HG03439 (cell line): ENCODE measurements around the gene STXBP2.

Experiments
- ATAC-seq: cut with Tn5 transposase; IDR thresholded peaks from one replicate; pipeline ENCODE4 v1.9.1; 2021; ENCODE audit warnings: mild to moderate bottlenecking, moderate library complexity; ENCODE audit not compliant: unreplicated experiment

STXBP2 gene

GRCh38 chr19:7612282-7613274 is 24.3 kb upstream of the STXBP2 start:
- no peak for ATAC-seq

- no peak for ATAC-seq
Observed at GRCh38 chr19:7614859-7615741, 21.8 kb upstream of the STXBP2 start.

GRCh38 chr19:7617172-7617571 is 19.7 kb upstream of the STXBP2 start:
- ATAC-seq = no peak

GRCh38 chr19:7617735-7618134 is 19.2 kb upstream of the STXBP2 start:
- ATAC-seq = no peak

- no peak for ATAC-seq
Observed at GRCh38 chr19:7618348-7618747, 18.6 kb upstream of the STXBP2 start.

- ATAC-seq = no peak
Observed at GRCh38 chr19:7618771-7619510, 18.0 kb upstream of the STXBP2 start.

- ATAC-seq = no peak
Observed at GRCh38 chr19:7619671-7620441, 17.1 kb upstream of the STXBP2 start.

GRCh38 chr19:7620442-7621412 is 16.2 kb upstream of the STXBP2 start:
- ATAC-seq = no peak

- ATAC-seq = no peak
Observed at GRCh38 chr19:7622933-7623685, 13.8 kb upstream of the STXBP2 start.

- ATAC-seq = no peak
Observed at GRCh38 chr19:7623725-7624603, 12.9 kb upstream of the STXBP2 start.

GRCh38 chr19:7624810-7625209 is 12.1 kb upstream of the STXBP2 start:
- ATAC-seq = no peak

GRCh38 chr19:7625763-7626372 is 11.0 kb upstream of the STXBP2 start:
- ATAC-seq = no peak

GRCh38 chr19:7627166-7627565 is 9.7 kb upstream of the STXBP2 start:
- no peak for ATAC-seq

GRCh38 chr19:7628589-7629311 is 8.2 kb upstream of the STXBP2 start:
- no peak for ATAC-seq

GRCh38 chr19:7629347-7630054 is 7.4 kb upstream of the STXBP2 start, which contains the start of the genes PET100 and XAB2:
Gene PET100 (plus strand): TSS chr19:7629793. CDS start chr19:7629834, 41 bp downstream.
Gene XAB2 (minus strand): TSS chr19:7629545. CDS start chr19:7629527, 18 bp downstream.
- ATAC-seq = peak; percentile 82
